Retinal pigment epithelial cell (primary cell): ENCODE measurements around the gene TSPAN16.

Source experiments
- DNase-seq: peaks from one replicate; pipeline ENCODE4 v3.0.0-alpha.2; 2010; ENCODE audit warnings: low read depth
- H3K4me3 ChIP-seq: 2 replicates; pipeline ENCODE4 v1.5.1; 2011; ENCODE audit warnings: mild to moderate bottlenecking, low read length, control low read depth, moderate library complexity
- TF ChIP-seq, protein P1 (sequence below): conservative IDR thresholded peaks from 2 replicates; pipeline ENCODE4 v1.5.1; 2011; ENCODE audit warnings: low read depth, low read length, control low read depth, inconsistent platforms

The TSPAN16 gene

GRCh38 chr19:11261971-11262839 lies 33.8 kb upstream of the TSPAN16 start, which contains the start of gene DOCK6:
Gene DOCK6, minus strand, starts transcription at chr19:11262524. Its CDS starts 84 bp downstream, at chr19:11262440.
- H3K4me3 ChIP-seq, result peak within 1 kb of the TSS; percentile 57
- TF ChIP-seq, protein P1, sequence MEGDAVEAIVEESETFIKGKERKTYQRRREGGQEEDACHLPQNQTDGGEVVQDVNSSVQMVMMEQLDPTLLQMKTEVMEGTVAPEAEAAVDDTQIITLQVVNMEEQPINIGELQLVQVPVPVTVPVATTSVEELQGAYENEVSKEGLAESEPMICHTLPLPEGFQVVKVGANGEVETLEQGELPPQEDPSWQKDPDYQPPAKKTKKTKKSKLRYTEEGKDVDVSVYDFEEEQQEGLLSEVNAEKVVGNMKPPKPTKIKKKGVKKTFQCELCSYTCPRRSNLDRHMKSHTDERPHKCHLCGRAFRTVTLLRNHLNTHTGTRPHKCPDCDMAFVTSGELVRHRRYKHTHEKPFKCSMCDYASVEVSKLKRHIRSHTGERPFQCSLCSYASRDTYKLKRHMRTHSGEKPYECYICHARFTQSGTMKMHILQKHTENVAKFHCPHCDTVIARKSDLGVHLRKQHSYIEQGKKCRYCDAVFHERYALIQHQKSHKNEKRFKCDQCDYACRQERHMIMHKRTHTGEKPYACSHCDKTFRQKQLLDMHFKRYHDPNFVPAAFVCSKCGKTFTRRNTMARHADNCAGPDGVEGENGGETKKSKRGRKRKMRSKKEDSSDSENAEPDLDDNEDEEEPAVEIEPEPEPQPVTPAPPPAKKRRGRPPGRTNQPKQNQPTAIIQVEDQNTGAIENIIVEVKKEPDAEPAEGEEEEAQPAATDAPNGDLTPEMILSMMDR, result peak; percentile 39
- DNase-seq, result no peak

- no peak overlapping the region for H3K4me3 ChIP-seq
- DNase-seq, result no peak
- TF ChIP-seq, protein P1, result no peak
Observed at GRCh38 chr19:11263726-11264125, 32.2 kb upstream of the TSPAN16 start.

GRCh38 chr19:11264452-11265176 lies 31.3 kb upstream of the TSPAN16 start:
- no peak for DNase-seq
- no peak overlapping the region for H3K4me3 ChIP-seq
- TF ChIP-seq, protein P1, result no peak

- TF ChIP-seq, protein P1, result no peak
- no peak for DNase-seq
- no peak overlapping the region for H3K4me3 ChIP-seq
Observed at GRCh38 chr19:11265177-11265784, 30.7 kb upstream of the TSPAN16 start.

- TF ChIP-seq, protein P1, result no peak
- no peak overlapping the region for H3K4me3 ChIP-seq
Observed at GRCh38 chr19:11265785-11266236, 30.1 kb upstream of the TSPAN16 start.

GRCh38 chr19:11267316-11268085 lies 28.5 kb upstream of the TSPAN16 start:
- TF ChIP-seq, protein P1, result no peak
- no peak overlapping the region for H3K4me3 ChIP-seq
- no peak for DNase-seq

More at GRCh38 chr19:11265785-11266236, 30.1 kb upstream of the TSPAN16 start:
- no peak for DNase-seq
